GM19372 (cell line): Measurements from ENCODE around the gene FAM72D.
"Not testable (repeated sequence)": the region's sequence is repeated elsewhere in the genome, so short reads cannot be mapped to it uniquely, and the experiment has no call there.

Experiments used
- ATAC-seq: cut with Tn5 transposase; IDR thresholded peaks from one replicate; pipeline ENCODE4 v1.9.1; 2021; ENCODE audit warnings: mild to moderate bottlenecking, low read depth, moderate library complexity; ENCODE audit not compliant: unreplicated experiment

The FAM72D gene

DNA sequence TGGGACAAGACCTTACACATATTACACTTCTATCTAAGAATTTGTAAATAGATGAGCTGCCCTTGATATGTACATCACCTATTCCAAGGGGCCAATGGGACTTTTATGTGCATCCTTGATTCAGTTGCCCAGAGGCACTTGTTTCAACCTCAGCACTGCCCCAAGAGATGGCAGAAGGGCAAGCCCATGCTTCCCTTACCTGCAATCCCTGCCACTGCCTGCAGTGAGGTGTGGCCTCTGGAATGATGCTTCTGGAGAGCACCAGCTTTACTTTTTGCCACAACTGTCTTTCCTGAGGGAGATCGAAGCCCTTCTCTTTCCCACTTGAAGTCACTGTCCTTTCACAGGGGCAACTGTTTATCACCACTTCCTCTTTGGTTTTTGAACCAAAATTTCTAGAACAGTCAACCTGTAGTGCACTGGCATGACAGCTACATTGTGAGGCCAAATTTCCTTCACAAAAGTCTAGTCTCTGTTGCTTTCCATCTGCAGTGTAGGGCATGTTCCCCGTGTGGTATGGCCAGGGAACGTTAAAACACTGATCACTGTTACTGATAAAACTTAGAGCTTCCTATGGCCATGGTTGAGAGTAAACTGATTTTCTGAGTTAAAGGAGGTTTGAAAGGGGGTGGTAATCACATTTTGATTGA lies 48.6 kb downstream of the FAM72D start:
- not testable (repeated sequence) for ATAC-seq

DNA sequence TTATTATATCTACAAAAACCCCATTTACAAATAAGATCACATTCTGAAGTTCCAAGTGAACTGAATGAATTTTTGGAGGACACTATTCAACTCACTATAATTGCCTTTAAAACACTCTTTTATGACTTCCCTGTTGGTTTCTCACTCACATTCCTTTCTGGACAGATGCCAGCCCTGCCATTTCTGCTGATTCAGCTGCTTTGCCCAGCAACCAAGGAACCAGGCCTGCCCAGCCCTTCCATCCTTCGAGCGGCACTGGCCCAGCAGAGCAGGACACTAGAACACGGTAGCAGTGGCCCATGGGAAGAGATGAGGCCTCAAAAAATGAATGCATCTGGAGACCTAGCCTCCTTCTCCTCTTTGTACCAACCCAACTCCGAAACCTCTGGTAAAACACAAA lies 50.5 kb downstream of the FAM72D start:
- not testable (repeated sequence) for ATAC-seq

DNA sequence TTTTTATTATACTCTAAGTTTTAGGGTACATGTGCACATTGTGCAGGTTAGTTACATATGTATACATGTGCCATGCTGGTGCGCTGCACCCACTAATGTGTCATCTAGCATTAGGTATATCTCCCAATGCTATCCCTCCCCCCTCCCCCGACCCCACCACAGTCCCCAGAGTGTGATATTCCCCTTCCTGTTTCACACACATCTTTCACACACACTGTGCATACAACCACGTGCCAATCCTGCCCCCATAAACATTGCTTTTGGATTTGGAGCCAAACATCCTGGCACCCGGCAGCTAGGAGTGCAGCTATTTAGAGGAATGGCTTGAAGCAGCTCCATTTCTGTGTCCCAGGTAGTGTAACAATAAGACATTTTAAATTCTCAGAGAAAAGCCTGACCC lies 51.4 kb downstream of the FAM72D start:
- not testable (repeated sequence) for ATAC-seq

DNA sequence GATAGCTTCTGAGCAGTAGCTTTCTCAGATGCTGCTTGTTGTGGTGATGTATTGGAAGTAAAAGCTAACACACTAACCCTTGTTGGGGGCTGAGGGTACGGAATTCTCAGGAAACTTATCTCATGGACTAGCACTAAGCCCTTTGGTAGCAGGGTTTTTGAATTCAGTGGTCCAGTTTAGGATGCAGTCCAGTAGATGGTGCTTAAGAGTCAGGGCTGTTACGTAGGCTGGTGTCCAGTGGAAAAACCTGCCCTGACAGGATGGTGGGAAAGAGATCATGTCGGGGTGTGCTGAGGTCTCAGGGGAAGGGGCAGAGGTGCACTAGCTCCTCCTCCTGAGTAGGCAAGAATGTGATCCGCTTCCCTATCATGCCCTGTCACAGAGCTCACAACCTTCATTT lies 59.6 kb downstream of the FAM72D start:
- not testable (repeated sequence) for ATAC-seq

DNA sequence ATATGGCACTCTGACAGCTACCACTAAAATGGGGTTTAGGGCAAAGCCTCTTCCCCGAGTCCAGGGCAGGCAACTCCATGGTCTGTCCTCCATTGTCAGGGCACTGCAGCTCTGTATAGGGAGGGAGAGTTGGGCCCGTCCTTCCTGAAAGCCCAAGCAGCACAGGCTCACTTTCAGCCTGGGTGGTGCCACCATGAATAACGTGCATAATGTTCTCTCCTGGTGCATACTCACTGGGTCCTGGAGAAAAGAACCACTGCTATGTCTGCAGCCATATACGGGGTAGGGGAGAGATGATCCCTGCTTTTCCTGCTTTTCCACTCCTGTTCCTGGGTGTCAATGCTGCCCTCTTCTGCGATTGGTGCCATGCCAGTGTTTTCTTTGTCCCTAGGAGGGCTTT lies 60.1 kb downstream of the FAM72D start:
- not testable (repeated sequence) for ATAC-seq

DNA sequence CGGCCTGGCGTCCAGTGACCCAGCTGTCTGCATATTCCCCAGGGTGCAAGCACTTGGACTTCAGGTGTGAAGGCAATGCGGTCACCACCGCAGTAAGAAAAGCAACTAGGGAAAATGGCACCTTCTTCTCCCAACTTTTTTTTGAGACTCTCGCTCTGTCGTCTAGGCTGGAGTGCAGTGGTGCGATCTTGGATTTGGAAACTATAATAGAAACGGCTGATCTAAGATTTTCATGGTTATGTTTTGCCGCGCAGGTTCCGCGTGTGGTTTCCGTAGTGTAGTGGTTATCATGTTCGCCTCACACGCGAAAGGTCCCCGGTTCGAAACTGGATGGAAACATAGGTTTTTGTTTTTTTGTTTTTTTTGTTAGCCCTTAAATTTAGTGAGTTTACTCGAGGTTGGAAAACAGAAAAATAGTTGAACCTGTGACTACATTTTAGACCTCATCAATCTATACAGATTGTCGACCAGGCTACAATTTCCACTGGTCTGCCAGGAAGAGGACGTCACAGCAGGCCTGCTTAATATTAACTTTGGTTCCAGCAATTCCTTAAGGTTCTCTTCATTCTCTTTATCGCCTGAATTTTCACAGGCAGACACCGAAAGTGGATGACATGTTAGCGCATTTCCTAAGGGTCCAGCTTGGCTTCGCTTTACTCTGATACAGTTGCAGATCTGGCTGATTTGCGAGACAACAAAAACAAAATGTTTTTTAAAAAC lies 61.3 kb downstream of the FAM72D start:
- ATAC-seq, result not testable (repeated sequence)

DNA sequence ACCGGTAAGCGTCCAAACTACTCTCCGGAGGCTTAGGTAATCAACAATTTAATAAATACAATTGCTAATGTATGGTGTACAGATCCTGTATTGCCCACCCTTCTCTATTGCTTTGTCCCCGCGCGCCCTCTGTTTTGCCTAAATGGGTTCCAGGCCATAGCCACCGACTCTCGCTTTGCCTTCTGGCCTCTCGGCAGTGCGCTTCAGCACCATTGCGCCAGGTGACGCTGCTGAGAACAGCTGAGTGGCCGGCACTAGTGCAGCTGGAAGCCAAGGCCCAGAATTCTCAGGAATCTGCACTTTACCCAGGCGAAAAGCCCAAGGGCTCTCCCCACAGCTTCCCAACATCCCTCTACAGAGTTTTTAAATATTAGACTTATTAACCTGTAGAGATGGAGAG lies 61.9 kb downstream of the FAM72D start:
- ATAC-seq, result not testable (repeated sequence)

DNA sequence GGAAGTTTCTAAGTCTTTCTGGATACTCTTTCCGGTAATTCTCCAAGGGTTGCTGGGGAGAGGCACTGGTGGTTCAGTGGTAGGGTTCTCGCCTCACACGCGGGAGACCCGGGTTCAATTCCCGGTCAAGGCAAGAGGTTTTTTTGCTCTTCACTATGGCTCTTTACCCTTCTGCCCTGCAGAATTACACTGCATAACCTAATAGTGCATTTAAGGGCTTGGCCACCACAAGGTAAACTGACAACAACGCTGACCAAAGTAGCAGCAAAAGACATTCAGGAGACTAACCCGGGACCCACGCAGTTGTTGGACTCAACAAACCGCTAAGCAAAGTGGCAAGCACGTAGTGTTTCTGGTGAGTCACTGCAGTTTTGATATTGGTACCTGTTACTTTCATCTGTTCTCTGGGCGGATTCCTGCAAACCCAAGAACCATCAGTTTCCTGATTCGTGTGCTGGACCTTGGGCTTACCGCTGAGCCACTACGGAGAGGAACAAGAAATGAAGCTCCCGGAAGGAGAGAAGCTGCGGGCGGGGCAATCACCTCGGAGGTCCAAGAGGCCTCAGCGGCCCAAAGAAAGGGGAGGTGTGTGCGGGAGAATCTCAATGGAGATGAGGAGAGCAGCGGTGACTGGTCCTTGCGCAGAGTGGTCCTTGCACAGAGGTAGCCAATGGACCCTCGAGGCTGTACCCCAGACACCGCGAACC lies 65.4 kb downstream of the FAM72D start:
- ATAC-seq, result peak; percentile 61
